HG03520 (cell line): ENCODE results near the gene CFTR.
"Not testable (repeated sequence)": the region's sequence is repeated elsewhere in the genome, so short reads cannot be mapped to it uniquely, and the experiment has no call there.

ENCODE experiments used
- ATAC-seq: cut with Tn5 transposase; IDR thresholded peaks from one replicate; pipeline ENCODE4 v1.9.1; 2021; ENCODE audit warnings: mild to moderate bottlenecking, moderate library complexity; ENCODE audit not compliant: unreplicated experiment

Gene CFTR

DNA sequence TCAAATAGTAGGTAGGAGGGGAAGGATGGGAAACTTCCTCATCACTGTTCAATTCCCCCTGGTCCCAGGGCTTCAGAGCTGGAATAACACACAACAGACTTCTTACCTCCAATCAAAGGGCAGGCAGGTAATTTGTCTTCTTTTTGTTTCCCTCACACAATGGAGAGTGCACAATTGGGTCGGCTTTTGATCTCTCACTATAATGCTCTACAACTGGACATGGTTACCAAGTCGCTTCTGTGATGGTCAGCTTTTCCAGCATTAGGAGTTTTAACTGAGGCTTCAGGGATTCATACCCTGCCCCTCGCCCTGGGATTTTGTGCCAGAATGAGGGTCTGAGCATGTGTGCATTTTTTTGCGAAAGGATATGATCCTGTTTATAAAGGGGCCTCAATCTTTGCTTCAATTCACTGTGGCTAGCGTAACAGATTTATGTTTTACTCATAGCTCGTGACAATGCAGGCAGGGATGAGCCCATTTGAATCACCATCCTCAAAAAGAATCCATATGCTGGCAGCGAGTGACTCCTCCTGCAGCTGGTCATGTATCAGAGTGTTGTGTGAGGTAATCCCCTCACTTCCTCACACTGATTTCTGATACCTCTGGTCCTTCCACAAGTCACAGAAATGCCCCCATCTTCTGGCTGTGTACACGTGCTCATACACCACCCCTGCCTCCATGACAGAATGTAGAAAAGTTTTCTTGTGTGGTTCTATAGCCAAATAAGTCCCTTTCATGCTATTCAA, 203.8 kb downstream of the CFTR start:
- ATAC-seq, result no peak

DNA sequence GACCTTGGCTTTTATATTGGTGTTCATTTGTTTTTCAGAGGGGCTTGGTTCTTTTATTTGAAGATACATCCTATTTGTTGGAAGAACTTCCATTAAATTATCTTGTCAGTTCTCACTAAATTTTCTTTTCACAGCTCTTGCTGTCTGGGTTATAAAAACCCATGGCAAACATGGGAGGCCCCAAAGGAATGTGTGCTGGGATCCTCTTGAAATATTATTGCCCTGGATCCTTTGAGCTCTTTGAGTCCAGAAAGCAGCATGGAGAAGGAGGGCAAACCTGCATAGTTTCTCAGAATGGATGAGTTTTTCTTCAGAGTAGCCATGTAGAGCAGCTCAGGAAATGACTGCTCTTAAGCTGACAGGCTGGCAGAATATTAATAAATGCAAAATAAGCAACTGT, 206.0 kb downstream of the CFTR start:
- no peak for ATAC-seq

DNA sequence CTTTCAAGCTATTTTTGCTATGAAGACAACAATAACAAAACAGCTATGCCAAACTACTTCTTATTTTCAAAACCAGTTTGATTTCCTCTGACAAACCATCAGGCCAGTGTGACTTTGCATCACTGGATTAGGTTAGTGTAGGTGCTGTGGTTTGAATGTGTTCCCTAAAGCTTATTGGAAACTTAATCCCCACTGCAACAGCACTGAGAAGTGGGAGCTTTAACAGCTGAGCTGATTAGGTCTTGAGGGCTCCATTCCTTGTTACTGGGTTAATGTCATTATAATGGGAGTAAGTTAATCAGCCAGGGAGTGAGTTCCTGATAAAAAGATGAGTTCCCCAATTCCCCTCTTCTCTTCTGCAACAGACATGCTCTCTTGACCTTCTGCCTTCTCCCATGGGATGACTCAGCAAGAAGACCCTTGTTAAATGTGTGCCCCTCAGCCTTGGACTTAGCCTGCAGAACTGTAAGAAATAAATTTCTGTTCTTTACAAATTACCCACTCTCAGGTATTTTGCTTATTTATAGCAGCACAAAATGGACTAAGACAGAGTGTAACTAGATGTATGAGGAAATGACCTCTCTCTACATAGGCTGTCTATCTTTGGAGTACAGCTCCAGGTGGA, 206.6 kb downstream of the CFTR start:
- no peak for ATAC-seq

DNA sequence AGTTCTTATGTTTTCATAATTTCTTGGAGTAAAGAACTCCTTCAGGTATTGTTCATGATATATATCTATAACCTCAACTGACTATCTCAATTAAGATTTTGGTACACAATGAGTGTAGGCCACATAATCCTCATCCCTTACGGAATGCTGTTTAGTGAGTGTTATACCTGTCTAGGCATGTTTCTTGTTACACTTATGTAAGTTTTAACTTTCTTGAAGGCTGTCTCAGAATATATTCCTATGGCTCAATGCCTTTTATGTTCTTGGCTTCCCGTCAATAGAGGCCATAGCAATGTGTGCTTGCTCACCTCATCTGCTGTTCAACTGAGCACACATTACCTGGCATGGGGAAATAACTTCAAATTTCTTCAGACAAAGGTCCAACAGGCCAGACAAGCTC, 208.3 kb downstream of the CFTR start:
- ATAC-seq, result no peak

DNA sequence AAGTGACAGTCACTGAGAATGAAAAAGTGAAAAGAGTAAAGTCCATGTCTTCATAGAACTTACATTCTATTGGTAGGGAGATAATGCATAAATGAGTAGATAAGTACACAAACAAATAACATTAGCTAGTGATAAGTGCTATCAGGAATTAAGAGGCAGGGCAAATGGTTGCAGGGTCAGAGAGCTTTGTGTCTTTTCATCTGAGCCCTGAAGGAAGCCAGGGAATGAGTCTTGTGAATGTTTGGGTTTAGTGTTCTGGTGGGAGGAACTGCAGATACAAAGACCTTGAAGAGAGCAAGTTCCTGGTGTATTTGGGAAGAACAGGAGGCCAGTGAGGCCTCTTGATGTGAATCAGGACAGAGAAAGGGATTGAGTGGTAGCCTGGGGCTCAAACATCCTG, 209.6 kb downstream of the CFTR start:
- ATAC-seq, result no peak

DNA sequence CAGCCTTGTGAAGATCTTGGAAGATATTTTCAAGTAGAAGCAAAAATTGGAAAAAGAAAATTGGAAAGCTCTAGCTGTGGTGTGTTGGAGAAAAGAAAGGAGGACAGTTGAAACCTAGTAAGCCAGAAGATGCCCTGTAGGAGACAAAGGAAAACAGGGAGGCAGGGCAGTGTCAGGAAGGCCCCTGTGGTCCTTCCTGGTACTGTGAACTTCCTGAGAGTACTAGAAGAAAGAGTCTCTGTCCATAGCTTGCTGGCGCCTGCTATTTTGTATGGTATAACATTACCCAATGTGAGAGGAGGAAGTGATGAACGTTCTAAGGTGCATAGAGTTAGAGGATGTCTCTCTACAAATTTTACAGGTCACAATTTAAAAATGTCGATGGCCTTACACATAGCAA, 210.3 kb downstream of the CFTR start:
- no peak for ATAC-seq

- no peak for ATAC-seq
Measured at GRCh38 chr7:117692338-117692737, 212.5 kb downstream of the CFTR start.

DNA sequence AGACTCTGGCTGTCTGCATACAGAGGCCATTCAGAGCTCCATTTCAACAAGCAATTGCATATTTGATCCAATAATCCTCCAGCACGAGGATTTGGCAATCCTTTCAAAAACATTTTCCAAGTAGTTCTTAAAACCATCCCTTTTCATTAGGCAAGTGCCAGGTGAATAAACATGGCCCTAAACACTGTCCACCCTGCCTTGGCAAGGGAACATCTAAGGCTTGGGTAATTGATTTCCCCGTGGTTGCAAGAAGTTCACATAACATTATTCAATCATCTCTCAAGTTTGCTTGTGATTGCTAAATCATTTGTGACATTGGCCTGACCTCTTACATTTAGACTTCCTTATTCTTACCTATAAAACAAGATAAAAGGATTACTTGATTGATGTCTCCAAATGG, 218.2 kb downstream of the CFTR start:
- no peak for ATAC-seq

DNA sequence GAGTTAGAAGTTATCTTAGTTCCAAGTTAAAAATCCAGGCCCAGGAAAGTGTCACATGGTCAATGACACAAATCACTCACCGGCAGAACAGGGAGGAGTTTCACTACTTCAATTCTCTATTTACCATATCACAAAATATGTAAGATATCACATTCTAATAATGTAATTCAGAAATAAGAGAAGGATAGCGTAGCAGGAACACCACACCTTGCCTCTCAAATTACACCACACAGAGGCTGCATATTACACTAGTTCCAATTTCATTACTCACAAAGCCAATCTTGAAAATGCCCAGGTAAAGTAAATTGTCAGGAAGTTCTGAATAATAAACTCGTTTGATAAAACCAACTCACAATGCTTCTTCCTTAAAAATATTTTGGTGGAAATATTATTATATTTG, 224.2 kb downstream of the CFTR start:
- ATAC-seq, result no peak

GRCh38 chr7:117705630-117706029, 225.8 kb downstream of the CFTR start:
- ATAC-seq, result no peak

GRCh38 chr7:117706210-117706609, 226.4 kb downstream of the CFTR start:
- ATAC-seq, result no peak

GRCh38 chr7:117707080-117707479, 227.3 kb downstream of the CFTR start:
- no peak for ATAC-seq

GRCh38 chr7:117708173-117708572, 228.3 kb downstream of the CFTR start:
- ATAC-seq, result not testable (repeated sequence)

GRCh38 chr7:117711556-117711955, 231.7 kb downstream of the CFTR start:
- no peak for ATAC-seq

DNA sequence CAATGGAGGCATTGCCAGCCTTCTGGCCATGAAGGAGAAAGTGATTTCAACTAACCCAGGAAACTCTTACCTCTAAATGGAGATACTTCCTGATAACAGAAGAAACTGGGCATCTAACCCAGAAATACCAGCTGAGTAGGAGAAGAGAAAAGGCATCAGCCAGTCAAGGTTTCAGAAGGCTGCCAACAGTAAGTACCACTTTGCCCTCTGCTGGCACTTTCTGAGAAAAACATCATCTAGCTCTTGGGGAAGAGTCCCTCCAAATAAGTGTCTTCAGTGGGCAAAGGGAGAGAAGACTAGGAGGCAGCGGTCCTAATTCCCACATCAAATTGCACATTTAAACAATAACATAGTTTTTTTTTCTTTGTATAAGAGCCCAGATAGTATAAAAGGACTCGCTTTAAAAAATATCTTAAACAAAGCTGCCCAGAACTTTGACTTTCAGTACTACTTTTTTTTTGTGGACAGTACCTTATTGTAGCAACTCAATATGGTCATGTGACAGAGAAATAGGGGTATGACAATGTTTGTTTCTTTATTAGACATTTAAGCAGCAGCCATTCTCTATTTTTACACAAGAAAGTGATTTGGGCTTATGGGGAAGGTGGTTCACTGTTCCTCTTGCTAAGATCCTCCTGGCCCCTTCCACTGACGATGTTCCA, 236.1 kb downstream of the CFTR start:
- no peak for ATAC-seq

GRCh38 chr7:117716707-117717299, 237.0 kb downstream of the CFTR start:
- no peak for ATAC-seq

- no peak for ATAC-seq
Measured at GRCh38 chr7:117717357-117717756, 237.5 kb downstream of the CFTR start.
